Activated CD4-positive, alpha-beta T cell treated with anti-CD3 and anti-CD28 coated beads for 24 hours (primary cell): ENCODE data around the gene NEK6.

ENCODE experiments used
- DNase-seq, 2 donors: peaks; one replicate each; pipeline ENCODE4 v3.0.0-alpha.2; 2020; ENCODE audit warnings: low read depth in 2 of 2

NEK6 gene

DNA sequence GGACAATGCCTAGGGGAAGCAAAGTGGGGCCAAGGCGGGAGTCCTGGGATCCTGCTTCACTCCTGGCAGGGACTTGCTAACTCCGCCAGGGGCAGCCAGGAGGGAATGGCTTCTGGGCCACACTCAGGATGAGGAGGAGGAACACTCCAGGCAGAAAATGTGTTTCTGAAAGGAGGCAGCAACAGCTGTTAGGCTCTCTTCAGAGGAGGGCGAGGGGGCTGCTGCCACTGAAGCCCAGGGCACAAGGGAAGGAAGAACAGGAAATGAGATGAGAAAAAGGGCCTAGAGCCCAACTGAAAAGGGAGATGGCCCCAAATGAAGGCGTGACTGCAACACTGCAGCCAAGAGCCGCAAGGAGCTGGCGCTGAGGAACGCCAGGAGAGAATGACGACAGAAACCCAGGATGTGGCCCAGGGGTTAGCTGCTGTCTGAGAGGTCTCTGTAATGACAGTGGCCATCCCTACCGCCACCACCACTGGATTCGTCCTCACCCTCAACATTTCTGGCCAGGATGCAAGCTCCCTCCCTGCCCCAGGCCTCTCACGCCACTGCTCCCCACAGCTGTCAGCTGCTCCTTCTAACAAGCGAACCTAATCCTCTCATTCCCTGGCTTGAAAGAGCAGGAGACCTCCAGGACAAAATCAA is 141.7 kb downstream of the NEK6 start:
- no peak for DNase-seq

DNA sequence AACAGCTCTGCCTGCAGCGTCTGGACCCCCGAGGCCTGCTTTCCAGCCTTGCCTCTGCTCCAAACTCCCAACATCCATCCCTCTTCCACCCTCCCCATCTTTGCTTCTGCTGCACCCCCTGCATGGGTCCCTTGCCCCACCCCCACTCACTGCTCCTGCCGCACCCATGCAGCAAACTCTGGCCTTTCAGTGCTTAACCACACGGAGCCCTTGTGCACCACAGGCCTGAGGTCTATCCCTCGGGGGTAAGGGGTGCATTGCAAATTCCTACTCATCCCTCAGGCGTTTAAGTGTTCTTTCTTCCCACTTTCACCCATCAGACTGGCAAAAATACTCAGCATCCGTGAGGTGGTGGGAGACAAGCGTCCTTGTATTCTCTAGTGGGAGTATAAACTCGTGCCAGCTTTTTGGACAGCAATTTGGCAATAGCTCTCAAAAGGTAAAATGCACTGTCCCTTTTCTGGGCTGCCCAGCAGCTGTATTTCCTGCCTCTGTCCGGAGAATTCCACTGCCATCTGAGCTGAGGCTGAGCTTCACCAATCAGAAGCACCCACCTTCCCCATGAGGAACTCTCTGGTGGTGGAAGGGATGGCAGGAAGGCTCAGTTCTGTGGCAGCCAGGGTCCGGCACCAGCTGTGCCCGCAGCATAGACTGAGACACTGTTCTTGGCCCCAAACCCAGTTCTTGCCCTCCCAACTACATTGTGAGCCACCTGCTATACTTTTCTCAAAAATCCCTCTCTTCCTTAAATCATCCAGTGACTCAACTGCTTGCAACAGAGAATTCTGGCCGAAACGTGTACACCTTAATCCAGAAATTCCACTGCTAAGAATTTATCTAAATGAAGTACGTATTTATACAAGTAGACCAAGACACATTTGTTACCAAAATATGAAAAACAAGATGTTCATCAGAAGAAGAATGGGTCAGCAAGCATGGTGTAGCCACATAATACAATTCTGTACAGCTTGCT is 142.5 kb downstream of the NEK6 start:
- DNase-seq, result no peak
